Astrocyte (in vitro differentiated cells and primary cell): ENCODE measurements around the gene SAP30L.

Experiments
- CTCF ChIP-seq: IDR thresholded peaks from 2 replicates; pipeline ENCODE4 v1.5.1; 2011; ENCODE audit warnings: low read depth, mild to moderate bottlenecking, inconsistent platforms, low read length, moderate library complexity; ENCODE audit not compliant: insufficient read depth
- EZH2 ChIP-seq: IDR thresholded peaks from 2 replicates; pipeline ENCODE4 v1.6.1; 2012; ENCODE audit warnings: mild to moderate bottlenecking, low read length, inconsistent platforms; ENCODE audit not compliant: insufficient read depth

GRCh38 chr5:154421868-154422267, 23.9 kb upstream of the SAP30L start:
- TF ChIP-seq CTCF (peak; percentile 23), EZH2 (peak; percentile 30)
